A549 (cell line): Measurements from ENCODE around the gene SP2. TPM values are rescaled to one million over a fixed set of nuclear protein-coding genes. Genes with fewer than 3 reads are reported as not detected.

ENCODE experiments used
- ATAC-seq, 2 experiments: fragments of 200-7000 bp in 1 of 2; fragments of >200 bp in 1 of 2; cut with Nextera tagmentation in 1 of 2; cut with Tn5 transposase in 1 of 2; 3 replicates each; pipeline versions ENCODE4 v1.8.0 to v1.9.1; 2018 to 2020; ENCODE audit warnings: mild to moderate bottlenecking in 1 of 2, moderate library complexity in 1 of 2
- CTCF ChIA-PET: fragments of 300-600 bp; sonication (Branson Sonifier 250); formaldehyde crosslinking; extraction: SDS; loops from one replicate; lab custom pipeline; 2021; ENCODE audit warnings: antibody characterized with exemption, inconsistent platforms; lab: Yijun Ruan, JAX
- POLR2A ChIA-PET: fragments of 350-600 bp; formaldehyde crosslinking; extraction: SDS; loops from one replicate; lab custom pipeline; 2021; ENCODE audit warnings: antibody characterized with exemption, inconsistent platforms; lab: Yijun Ruan, JAX
- DNase-seq, 2 experiments: peaks; one replicate each; pipeline versions ENCODE4 v3.0.0 to v3.0.0-alpha.2; 2011 to 2016; ENCODE audit warnings: low read depth in 1 of 2, low spot score in 1 of 2
- FAIRE-seq: peaks from 2 replicates; lab custom pipeline; 2011; peaks lifted over from hg19 to GRCh38; lab: Jason Lieb, UNC
- H3K27ac ChIP-seq, 2 experiments: fragments of >200 bp; sonication (Bioruptor Twin); formaldehyde crosslinking; 3 replicates each; pipeline ENCODE4 v1.5.1; 2016 to 2017
- H3K4me1 ChIP-seq: fragments of >200 bp; sonication (Bioruptor Twin); formaldehyde crosslinking; 3 replicates; pipeline ENCODE4 v1.6.1; 2016
- H3K4me2 ChIP-seq: fragments of >200 bp; sonication (Bioruptor Twin); formaldehyde crosslinking; 3 replicates; pipeline ENCODE4 v1.6.1; 2016
- H3K4me3 ChIP-seq: fragments of >200 bp; sonication (Bioruptor Twin); formaldehyde crosslinking; 3 replicates; pipeline ENCODE4 v1.5.1; 2016
- H3K9me3 ChIP-seq: fragments of >200 bp; sonication (Bioruptor Twin); formaldehyde crosslinking; 3 replicates; pipeline ENCODE4 v1.6.1; 2016
- BCL3 ChIP-seq: fragments of >200 bp; sonication (Bioruptor Twin); formaldehyde crosslinking; IDR thresholded peaks from 3 replicates; pipeline ENCODE4 v1.6.1; 2016
- BHLHE40 ChIP-seq: IDR thresholded peaks from 2 replicates; pipeline ENCODE4 v1.6.1; 2012; ENCODE audit warnings: low read depth, low read length, inconsistent platforms
- CBX2 ChIP-seq: fragments of 200-600 bp; sonication (generic); IDR thresholded peaks from 2 replicates; pipeline ENCODE4 v1.6.1; 2016; ENCODE audit warnings: low read depth, mild to moderate bottlenecking, borderline replicate concordance
- CEBPB ChIP-seq, 2 experiments: fragments of >200 bp in 1 of 2; sonication (Bioruptor Twin) in 1 of 2; formaldehyde crosslinking in 1 of 2; IDR thresholded peaks; 2 replicates each; pipeline ENCODE4 v1.6.1; 2012 to 2016
- EHMT2 ChIP-seq: fragments of 200-600 bp; sonication (generic); IDR thresholded peaks from 2 replicates; pipeline ENCODE4 v1.6.1; 2016; ENCODE audit warnings: antibody characterized with exemption, low read depth, mild to moderate bottlenecking, moderate library complexity
- ELK1 ChIP-seq: fragments of 150-350 bp; IDR thresholded peaks from 2 replicates; pipeline ENCODE4 v1.6.1; 2014; ENCODE audit warnings: low read depth, mild to moderate bottlenecking, low read length
- FOSB ChIP-seq: fragments of 250-450 bp; sonication (Bioruptor Pico); IDR thresholded peaks from 2 replicates; pipeline ENCODE4 v1.5.0; 2020; ENCODE audit warnings: mild to moderate bottlenecking, moderate library complexity
- FOSL2 ChIP-seq, 2 experiments: fragments of 450-650 bp in 1 of 2; fragments of >200 bp in 1 of 2; sonication (Bioruptor Twin) in 1 of 2; formaldehyde crosslinking; IDR thresholded peaks; 2 replicates each; pipeline versions ENCODE4 v1.5.0 to v1.6.1; 2016 to 2020; ENCODE audit warnings: mild to moderate bottlenecking in 1 of 2, moderate library complexity in 1 of 2
- FOXS1 ChIP-seq: fragments of 250-450 bp; sonication (Bioruptor Pico); IDR thresholded peaks from 2 replicates; pipeline ENCODE4 v1.5.0; 2020; ENCODE audit warnings: mild to moderate bottlenecking, moderate library complexity
- HDAC2 ChIP-seq: fragments of 200-600 bp; sonication (generic); IDR thresholded peaks from 2 replicates; pipeline ENCODE4 v1.6.1; 2016
- HEYL ChIP-seq: fragments of 250-450 bp; sonication (Bioruptor Pico); IDR thresholded peaks from 2 replicates; pipeline ENCODE4 v1.8.0; 2021; ENCODE audit warnings: mild to moderate bottlenecking, moderate library complexity
- HOXA7 ChIP-seq: fragments of 250-450 bp; sonication (Bioruptor Pico); IDR thresholded peaks from 2 replicates; pipeline ENCODE4 v1.5.0; 2020; ENCODE audit warnings: mild to moderate bottlenecking, moderate library complexity
- JUNB ChIP-seq: fragments of >200 bp; sonication (Bioruptor Twin); formaldehyde crosslinking; IDR thresholded peaks from 2 replicates; pipeline ENCODE4 v1.6.1; 2016
- KDM1A ChIP-seq: fragments of 200-600 bp; sonication (generic); IDR thresholded peaks from 2 replicates; pipeline ENCODE4 v1.6.1; 2016; ENCODE audit warnings: low read depth, mild to moderate bottlenecking
- POLR2AphosphoS2 ChIP-seq: conservative IDR thresholded peaks from 2 replicates; pipeline ENCODE4 v1.6.1; 2012; ENCODE audit warnings: low read length, improper control_type of control experiment, inconsistent platforms
- RAD21 ChIP-seq, 2 experiments: fragments of >200 bp in 1 of 2; sonication (Bioruptor Twin) in 1 of 2; formaldehyde crosslinking in 1 of 2; IDR thresholded peaks in 1 of 2; conservative IDR thresholded peaks in 1 of 2; 2 replicates in 1 of 2; 3 replicates in 1 of 2; pipeline ENCODE4 v1.6.1; 2012 to 2018; ENCODE audit warnings: inconsistent platforms in 1 of 2
- RARB ChIP-seq: fragments of 250-450 bp; sonication (Bioruptor Pico); IDR thresholded peaks from 2 replicates; pipeline ENCODE4 v1.8.0; 2021; ENCODE audit warnings: mild to moderate bottlenecking, moderate library complexity
- RCOR1 ChIP-seq: fragments of 150-350 bp; IDR thresholded peaks from 2 replicates; pipeline ENCODE4 v1.6.1; 2014; ENCODE audit warnings: antibody characterized with exemption, low read length, low read depth
- RFX5 ChIP-seq: fragments of 450-650 bp; IDR thresholded peaks from 2 replicates; pipeline ENCODE4 v1.7.1; 2014; ENCODE audit warnings: antibody characterized with exemption, mild to moderate bottlenecking, moderate library complexity
- RNF2 ChIP-seq: fragments of 200-600 bp; sonication (generic); IDR thresholded peaks from 2 replicates; pipeline ENCODE4 v1.6.1; 2016; ENCODE audit warnings: low read depth, mild to moderate bottlenecking, antibody characterized with exemption, moderate library complexity, borderline replicate concordance
- SMC3 ChIP-seq: fragments of >200 bp; sonication (Bioruptor Twin); formaldehyde crosslinking; IDR thresholded peaks from 3 replicates; pipeline ENCODE4 v1.6.1; 2018; ENCODE audit warnings: inconsistent platforms
- SREBF2 ChIP-seq: fragments of 450-650 bp; IDR thresholded peaks from 2 replicates; pipeline ENCODE4 v1.6.1; 2014; ENCODE audit warnings: mild to moderate bottlenecking, moderate library complexity
- TP53 ChIP-seq: fragments of 250-450 bp; sonication (Bioruptor Pico); IDR thresholded peaks from 2 replicates; pipeline ENCODE4 v1.5.0; 2021; ENCODE audit warnings: mild to moderate bottlenecking, moderate library complexity
- USF2 ChIP-seq: fragments of 450-650 bp; IDR thresholded peaks from 2 replicates; pipeline ENCODE4 v1.6.1; 2014; ENCODE audit warnings: antibody characterized with exemption
- ZFP36 ChIP-seq: fragments of 450-650 bp; IDR thresholded peaks from 2 replicates; pipeline ENCODE4 v1.6.1; 2014; ENCODE audit warnings: borderline replicate concordance; ENCODE audit not compliant: partially characterized antibody
- WGBS: methylation state at CpG from one replicate; pipeline ENCODE4 v1.1.6; 2017; ENCODE audit errors: missing lambda C conversion rate; 5-methylcytosine and 5-hydroxymethylcytosine counted together
- polyA plus RNA-seq, 4 experiments: library from polyadenylated mRNA; depleted of rRNA in 3 of 4; stranded (reverse); fragments of >200 nt; fragmentation: RNase III in 1 of 4; extraction: RNeasy Plus Mini Kit Qiagen cat#74134 plus additional on column Dnase treatment in 1 of 4; gene quantifications; 2 replicates in 3 of 4; 3 replicates in 1 of 4; pipeline ENCODE4 v1.2.3, GENCODE V29; 2011 to 2017

The SP2 gene
- polyA plus RNA-seq, 2 of the 4 experiments (the other 2 are of a cell fraction): 6.2 to 11.6 TPM

- no peak for DNase-seq
- TF ChIP-seq BCL3 (no peak), JUNB (no peak), RCOR1 (no peak), FOXS1 (CRISPR knock-in tag) (no peak), EHMT2 (no peak), SMC3 (no peak), HOXA7 (CRISPR knock-in tag) (no peak), HDAC2 (no peak), RFX5 (no peak), ZFP36 (no peak), TP53 (CRISPR knock-in tag) (no peak), CBX2 (no peak), KDM1A (no peak), RAD21 (conservative IDR thresholded peaks at IDR 0.05 in 1 of 2, IDR thresholded peaks at IDR 0.05 in 1 of 2) (no peak), RARB (CRISPR knock-in tag) (no peak), HEYL (CRISPR knock-in tag) (no peak), CEBPB (IDR thresholded peaks at IDR 0.05) (no peak), FOSB (CRISPR knock-in tag) (no peak)
- TF ChIP-seq, all 56 proteins: peak for 0
- no peak for FAIRE-seq
- ChIA-PET CTCF (interaction anchor here (0.6 to 18.8 kb wide), 6 partner anchors 8 to 68 kb away, joined by 3 to 1860 read pairs (median 4); partner anchors contain the start of genes LRRC46, MRPL10, SCRN2 and SP6), POLR2A (interaction anchor here (1.0 kb wide), 1 partner anchor 17 kb away, joined by 6 read pairs; the partner anchor contains the start of gene SP2)
- 54% methylated on average over 10 of the region's 10 CpGs for WGBS
- H3K4me1 ChIP-seq: 0 out of 3 replicates have a peak, but pooled peaks cover 6% of the 10 kb centered on the region
- H3K27ac ChIP-seq: peak overlapping the region in 1 of 2 experiments; percentile 8; a peak in 1 of 6 replicates
- no peak overlapping the region for H3K4me2 ChIP-seq
- ATAC-seq: peak in 1 of 2 experiments; percentile 21; a peak in 2 of 6 replicates
- H3K9me3 ChIP-seq: no peaks in the 10 kb centered on the region
- no peak overlapping the region for H3K4me3 ChIP-seq
Observed at GRCh38 chr17:47878203-47879027, 17.6 kb upstream of the SP2 start.

- peak in 1 of 2 experiments; percentile 7; a peak in 1 of 6 replicates for ATAC-seq
- CTCF ChIA-PET: interaction anchor here (0.7 to 18.8 kb wide), 6 partner anchors 8 to 72 kb away, joined by 3 to 1860 read pairs (median 4); partner anchors contain the start of genes LRRC46, MRPL10, SCRN2 and SP6
- no peak overlapping the region for H3K4me2 ChIP-seq
- TF ChIP-seq BHLHE40 (no peak), JUNB (no peak), FOXS1 (CRISPR knock-in tag) (no peak), RNF2 (no peak), FOSL2 (IDR thresholded peaks at IDR 0.05) (no peak), FOSL2 (CRISPR knock-in tag; IDR thresholded peaks at IDR 0.05) (no peak), SREBF2 (no peak), USF2 (no peak), CBX2 (no peak), ELK1 (no peak), FOSB (CRISPR knock-in tag) (no peak), CEBPB (IDR thresholded peaks at IDR 0.05) (no peak), POLR2AphosphoS2 (no peak), HEYL (CRISPR knock-in tag) (no peak)
- TF ChIP-seq, all 56 proteins: peak for 0
- Histone ChIP-seq H3K4me3 (no peak overlapping the region), H3K9me3 (no peaks in the 10 kb centered on the region), H3K4me1 (0 out of 3 replicates have a peak, but pooled peaks cover 6% of the 10 kb centered on the region), H3K27ac (no peak overlapping the region)
- POLR2A ChIA-PET: interaction anchor here (1.0 kb wide), 1 partner anchor 16 kb away, joined by 6 read pairs; the partner anchor contains the start of gene SP2
- FAIRE-seq (no peak), DNase-seq (no peak)
- 71% methylated on average over 2 of the region's 2 CpGs for WGBS
Observed at GRCh38 chr17:47879028-47879585, 16.9 kb upstream of the SP2 start.
